GM19239 (cell line): ENCODE measurements around the gene CAMK1.
A peak's percentile ranks its signal among the peaks of the same experiment; 100 is the strongest.
"Not testable (repeated sequence)": the region's sequence is repeated elsewhere in the genome, so short reads cannot be mapped to it uniquely, and the experiment has no call there.

Experiments used
- DNase-seq: peaks from one replicate; pipeline ENCODE4 v3.0.0; 2011; ENCODE audit warnings: low spot score; ENCODE audit not compliant: insufficient read length
- FAIRE-seq: peaks from 2 replicates; lab custom pipeline; 2011; peaks lifted over from hg19 to GRCh38; lab: Jason Lieb, UNC

The CAMK1 gene

DNA sequence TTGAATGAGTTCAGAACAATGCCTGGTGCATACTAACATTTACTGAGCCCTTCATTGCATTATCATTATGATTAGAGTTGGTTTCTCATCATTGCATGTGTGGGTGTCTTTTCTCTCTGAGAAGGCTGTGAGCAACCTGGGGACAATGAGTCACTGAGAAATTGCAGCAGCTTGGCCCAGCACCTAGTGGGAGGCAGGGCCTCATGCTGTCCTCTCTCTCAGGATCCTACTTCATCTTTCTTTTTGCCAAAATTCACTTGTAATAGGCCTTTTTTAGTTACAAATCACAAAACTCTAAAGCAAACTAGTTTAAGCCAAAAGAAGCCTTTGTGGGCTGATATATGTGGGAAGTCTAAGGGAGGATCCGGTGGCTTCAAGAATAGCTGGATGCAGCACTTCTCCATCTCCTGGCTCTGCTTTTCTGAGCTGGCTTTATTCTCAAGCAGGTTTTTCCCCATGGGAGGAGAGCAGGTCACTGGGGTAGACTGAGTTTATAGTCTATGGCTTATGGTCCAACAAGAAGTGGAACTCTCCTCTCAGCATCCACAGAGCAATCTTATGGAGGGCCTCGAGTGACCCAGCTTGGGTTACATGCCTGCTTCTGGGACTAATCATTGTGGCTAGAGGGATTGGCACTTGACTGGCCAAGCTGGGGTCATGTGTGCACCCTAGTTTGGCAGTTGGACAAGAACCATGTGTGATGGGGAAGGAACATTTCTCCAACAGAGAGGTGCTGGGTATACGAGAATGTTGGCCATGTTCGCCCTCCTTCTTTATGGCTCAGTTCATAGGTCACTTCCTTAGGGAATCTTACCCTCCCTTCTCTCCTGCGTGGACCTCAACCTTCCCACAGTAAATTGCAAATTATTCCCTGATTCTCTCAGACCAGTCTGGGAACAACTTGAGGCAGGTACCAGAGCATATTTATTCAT, 8.7 kb upstream of the CAMK1 start:
- DNase-seq (no peak), FAIRE-seq (no peak)

DNA sequence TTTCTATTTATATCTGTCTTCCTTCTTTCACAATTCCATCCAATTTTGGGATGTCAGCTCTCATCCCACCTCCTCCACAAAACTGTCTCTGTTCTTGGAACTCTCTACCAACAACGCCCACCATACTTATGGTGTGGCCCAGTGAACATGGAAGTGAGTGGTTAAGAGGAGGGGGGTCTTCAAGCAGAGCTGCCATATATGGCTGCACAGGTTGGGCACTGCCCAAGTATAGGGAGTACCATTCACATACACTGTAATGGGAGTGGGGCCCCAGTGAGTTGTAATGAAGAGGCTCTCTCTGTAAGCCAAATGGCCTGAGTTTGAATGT, 7.9 kb upstream of the CAMK1 start:
- FAIRE-seq (no peak), DNase-seq (no peak)

DNA sequence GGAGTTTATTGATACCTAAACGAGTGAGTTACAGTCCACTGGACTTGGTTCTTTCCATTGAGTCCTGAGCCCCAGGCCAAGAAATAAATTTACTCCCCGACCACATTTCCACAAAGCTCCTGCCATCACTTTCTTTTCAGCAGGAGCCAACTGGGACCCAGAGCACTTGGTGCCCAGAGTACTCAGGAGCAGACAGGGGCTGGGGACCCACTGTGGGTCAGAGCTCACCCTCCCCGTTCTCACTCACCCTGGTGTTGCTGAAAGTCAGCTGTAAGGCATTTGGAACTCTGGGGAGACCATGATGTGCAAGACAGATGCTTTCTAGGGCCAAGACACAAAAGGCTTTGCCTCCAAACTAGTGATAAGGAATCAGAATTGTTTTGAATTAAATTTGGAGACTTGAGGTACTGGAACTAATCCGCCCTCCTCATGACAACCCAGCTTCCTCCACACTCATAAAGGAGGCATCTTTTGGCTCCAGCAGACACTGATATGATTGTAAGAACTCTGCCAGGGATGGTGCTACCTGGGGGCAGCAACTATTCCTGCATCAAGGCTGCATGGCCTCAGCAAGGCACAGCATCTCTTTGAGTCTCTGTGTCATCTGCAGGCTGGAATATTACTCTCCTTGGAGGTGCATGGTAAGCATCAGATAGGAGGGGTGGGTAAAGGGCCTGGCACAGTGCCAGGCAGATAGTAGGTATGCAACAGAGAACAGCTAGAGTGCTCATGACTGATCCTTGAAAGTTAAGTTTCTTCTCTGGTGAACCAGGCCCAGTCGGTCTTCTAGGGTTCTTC, 7.3 kb upstream of the CAMK1 start:
- FAIRE-seq, result no peak

DNA sequence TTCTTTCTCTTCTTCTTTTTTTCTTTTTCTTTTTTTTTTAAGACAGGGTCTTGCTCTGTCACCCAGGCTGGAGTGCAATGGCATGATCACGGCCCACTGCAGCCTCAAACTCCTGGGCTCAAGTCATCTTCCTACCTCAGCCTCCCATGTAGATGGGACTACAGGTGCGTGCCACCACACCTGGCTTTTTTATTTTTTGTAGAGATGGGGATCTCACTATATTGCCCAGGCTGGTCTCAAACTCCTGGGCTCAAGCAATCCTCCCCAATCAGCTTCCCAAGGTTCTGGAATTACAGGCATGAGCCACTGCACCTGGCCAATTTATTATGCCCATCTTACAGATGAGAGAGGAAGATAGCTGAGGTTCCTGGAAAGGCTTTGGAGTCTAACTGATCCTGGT, 1.3 kb upstream of the CAMK1 start:
- not testable (repeated sequence) for DNase-seq, FAIRE-seq

More for the DNA sequence above, 7.3 kb upstream of the CAMK1 start:
- no peak for DNase-seq

DNA sequence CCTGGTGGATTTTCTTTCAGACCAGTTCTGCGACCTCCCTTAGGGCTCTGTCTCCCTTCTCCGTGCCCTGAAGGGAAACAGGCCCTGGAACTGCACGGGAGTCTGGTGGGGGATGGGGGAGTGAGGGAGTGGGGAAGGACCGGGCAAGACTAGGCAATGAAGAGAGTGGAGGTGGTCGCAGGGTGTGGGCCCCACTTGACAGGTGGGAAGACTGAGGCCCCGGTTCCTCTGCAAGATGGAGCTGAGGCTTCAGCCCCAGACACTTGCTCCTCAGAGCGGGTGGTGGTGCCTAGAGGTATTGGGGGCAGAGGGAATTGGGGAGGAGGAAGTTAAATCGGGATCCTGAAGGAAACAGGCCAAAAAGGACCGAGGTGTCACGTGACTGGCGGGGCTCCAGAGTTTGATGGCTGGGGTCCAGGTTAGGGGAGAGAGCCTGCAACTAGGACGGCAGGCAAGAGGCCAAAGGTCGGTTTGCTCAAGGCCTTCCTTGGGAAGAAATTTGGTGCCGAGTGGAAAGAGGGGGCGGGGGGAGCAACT, 597 bp upstream of the CAMK1 start:
- FAIRE-seq (no peak), DNase-seq (no peak)

DNA sequence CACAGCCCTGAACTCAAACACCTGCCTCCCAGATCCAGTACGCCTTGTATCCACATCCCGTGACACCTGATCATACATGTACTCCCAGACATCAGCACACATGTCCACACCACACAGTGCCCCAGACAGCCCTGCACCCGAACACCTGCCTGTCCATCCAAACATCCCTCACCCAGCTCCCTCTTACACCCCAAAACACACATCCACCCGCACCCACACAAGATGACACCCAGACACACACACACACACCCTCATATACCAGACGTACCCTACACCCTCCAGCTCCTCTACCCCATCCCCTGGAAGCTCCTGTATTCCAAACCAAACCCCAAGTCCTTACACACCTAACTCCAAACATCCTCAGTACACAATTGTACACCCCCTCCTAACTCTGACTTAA, 735 bp downstream of the CAMK1 start:
- FAIRE-seq, result no peak
- DNase-seq, result no peak

DNA sequence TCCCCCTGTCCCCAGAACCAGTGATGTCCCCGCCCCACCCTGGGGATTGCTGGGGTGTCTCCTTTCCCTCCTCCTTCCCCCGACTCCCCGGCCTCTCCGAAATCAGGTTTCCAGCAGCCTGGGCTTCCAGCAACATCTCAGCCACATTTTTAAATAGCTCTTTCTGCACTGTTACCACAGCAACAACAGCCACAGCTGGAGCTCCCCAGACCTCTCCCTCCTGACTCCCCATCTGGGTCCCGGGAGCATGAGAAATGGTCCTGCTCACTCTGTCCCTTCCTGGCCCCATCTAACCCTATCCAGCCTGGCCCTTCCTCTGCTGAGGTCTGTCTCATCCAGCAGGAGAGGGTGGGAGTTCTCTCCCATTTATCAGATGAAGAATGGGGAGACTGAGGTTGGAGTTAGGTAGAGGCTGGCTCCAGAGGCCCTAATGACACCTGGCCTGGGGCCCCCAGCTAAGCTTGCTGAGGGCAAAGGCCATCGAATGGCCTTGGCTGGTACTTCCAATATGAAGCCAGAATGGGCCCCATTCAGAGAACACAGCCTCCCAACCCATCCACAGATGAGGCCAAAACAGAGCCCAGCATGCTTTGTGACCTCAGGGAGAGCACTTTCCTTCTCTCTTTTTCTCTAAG, 1.5 kb downstream of the CAMK1 start:
- FAIRE-seq, result no peak

DNA sequence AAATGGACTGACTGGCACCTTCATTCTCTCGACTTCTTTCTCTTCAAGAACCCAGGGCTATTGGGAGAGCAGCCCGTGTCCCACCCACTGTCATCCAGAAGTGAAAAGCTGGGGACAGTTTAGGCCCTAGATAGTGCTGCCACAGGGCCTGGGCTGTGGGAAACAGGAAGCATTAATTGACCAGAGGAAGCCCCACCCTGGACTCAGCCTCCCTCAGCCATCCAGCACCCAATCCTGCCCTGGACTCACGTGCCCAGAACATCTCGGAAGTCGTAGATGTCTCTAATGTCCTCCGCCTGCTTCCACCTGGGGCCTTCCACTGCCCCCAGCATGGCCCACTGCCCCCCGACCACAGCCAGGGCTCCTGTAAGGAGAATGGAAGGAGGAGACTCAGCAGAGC, 2.3 kb downstream of the CAMK1 start:
- DNase-seq (no peak), FAIRE-seq (no peak)

More for the DNA sequence above, 1.5 kb downstream of the CAMK1 start:
- no peak for DNase-seq

DNA sequence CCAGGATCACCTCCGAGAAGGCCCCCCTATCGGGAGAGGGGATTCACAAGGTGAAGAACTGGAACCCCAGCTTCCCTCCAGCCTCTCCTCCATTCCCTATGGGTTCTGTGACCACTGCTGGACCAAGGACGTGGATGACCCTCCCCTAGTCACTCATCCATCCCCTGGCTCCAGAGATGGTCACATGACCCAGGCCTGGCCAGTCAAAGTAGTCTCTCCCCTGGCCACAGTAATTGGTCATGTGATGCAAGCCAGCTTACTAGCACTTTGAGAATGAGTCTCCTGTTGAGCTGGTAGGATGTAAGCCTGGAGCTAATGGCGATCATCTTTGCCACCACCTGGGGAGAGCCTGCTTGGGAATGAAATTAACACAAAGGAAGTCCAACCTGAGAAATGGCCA, 3.9 kb downstream of the CAMK1 start:
- no peak for DNase-seq
- FAIRE-seq, result no peak

DNA sequence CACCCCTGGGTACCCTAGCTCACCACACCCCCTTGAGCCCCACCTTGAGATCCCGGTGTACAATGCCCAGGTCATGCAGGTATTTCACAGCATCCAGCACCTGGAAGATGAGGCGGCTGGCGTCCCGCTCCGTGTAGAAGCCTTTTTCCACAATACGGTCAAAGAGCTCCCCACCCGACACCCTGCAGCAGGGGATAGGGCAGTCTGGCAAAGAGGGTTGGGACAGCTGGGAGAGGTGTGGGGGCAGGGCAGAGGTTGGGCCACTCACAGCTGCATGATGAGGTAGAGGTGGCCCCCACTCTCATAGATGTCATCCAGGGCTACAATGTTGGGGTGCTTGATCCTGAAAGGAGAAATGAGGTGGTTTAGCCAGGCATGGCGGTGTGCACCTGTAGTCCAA, 6.9 kb downstream of the CAMK1 start:
- no peak for DNase-seq
- FAIRE-seq, result no peak

DNA sequence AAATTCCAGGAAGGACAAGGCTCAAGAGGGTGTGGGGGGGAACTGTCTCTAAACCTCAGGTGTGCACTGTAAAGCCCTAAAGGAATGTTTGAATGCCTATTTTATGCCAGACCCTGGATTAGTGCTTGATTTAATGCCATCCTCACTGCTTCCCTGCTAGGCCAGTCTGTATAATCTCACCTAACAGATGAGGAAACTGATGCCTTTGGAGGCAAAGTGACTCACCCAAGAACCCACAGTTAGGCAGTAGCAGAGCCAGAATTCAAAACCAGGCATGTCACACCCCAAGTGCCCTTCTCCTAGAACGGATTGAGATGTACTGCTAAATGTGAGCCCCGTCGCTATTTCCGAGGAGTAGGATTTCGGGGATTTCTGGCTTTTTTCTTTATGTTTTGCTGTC, 7.8 kb downstream of the CAMK1 start:
- no peak for DNase-seq
- FAIRE-seq, result no peak

DNA sequence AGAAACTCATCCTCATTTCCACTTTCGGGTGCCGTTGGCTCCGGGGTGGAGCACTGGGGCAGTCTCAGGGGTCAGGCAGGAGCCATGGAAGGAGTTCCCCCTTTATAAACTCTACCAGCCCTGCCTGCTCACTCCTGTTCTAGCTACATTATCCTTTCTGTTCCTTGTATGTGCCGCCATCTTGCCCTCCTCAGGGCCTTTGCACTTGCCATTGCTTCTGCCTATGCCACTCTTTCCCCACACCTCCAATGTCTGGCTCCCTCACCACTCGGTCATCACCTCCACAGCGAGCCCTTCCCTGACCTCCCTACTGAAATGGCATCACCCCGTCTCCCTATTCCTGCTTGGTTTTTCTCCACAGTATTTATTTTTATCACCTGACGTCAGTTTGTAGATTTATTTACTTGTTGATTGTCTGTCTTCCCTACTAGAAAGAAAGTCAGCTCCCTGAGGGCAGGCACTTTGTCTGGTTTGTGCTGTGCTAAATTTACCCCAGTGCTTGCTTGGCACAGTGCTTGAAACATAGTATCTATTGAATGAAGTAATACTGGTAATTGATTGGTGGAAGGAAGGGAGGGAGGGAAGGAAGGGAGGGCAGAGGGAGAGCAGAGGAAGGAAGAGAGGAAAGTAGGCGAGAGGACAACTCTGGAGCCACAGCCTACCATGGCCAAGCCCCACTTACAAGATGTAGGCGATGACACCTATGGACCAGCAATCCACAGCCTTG, 8.8 kb downstream of the CAMK1 start:
- DNase-seq (no peak), FAIRE-seq (no peak)

DNA sequence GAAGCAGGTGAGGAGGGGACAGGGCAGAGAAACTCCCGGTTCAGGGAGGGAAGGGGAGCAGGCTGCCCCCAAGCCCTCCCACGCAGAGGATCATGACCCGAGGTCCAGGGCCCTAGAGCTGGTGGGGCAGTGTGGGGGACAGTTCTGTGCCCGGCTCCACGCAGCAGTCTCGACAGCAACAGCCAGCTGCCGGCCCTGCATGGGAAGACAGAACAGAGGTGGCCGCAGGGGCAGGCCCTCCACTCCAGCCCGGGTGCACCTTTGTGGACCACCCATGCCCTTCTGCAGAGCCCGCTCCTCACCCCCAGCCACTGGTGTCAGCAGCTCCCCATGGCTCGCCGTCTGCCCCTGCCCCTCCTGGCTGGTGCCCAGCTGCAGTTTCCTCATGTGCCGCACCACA, 12.3 kb downstream of the CAMK1 start:
- DNase-seq (no peak), FAIRE-seq (no peak)

DNA sequence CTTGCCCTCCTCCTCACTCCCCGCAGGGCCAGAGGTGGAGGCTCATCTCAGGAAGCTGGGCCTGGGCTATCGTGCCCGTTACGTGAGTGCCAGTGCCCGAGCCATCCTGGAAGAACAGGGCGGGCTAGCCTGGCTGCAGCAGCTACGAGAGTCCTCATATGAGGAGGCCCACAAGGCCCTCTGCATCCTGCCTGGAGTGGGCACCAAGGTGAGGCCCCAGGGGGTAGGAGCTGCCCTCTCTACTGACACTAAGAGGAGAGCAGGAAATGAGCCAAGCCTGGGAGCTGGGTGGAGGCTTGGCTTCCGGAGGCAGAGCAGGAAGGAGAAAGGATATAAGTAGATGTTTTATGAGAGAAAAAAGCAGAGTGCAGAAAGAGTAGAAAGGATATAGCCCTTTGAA, 15.1 kb downstream of the CAMK1 start:
- DNase-seq (no peak), FAIRE-seq (no peak)

DNA sequence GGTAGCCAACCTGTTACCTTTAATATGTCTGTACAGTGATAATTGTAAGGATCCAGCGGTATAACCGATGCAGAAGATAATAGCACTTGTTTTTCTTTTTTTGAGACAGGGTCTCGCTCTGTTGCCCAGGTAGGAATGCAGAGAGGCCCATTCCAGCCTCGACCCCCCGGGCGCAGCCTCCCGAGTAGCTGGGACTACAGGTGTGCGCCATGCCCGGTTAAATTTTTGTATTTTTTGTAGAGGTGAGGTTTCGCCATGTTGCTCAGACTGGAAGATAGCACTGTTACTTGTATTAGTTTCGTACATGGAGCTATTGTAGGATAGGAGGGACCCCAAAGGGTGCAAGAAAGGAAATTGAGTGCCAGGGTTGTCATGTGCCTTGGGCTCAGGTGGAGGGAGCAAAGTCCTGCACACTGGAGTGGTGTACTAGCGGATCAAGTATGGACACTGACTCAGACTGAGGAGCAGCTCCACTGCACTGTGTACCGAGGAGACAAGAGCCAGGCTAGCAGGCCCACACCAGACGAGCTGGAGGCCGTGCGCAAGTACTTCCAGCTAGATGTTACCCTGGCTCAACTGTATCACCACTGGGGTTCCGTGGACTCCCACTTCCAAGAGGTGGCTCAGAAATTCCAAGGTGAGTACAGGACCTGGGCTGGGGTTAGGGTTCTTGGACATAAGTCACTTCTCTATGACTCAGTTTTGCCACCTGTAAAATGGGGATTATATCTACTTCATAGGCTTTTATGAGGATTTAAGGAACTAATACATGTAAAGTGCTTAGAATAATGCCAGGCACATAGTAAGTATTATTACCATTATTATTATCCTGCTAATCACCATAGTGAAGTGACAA, 19.0 kb downstream of the CAMK1 start:
- FAIRE-seq, result no peak
- DNase-seq, result no peak

DNA sequence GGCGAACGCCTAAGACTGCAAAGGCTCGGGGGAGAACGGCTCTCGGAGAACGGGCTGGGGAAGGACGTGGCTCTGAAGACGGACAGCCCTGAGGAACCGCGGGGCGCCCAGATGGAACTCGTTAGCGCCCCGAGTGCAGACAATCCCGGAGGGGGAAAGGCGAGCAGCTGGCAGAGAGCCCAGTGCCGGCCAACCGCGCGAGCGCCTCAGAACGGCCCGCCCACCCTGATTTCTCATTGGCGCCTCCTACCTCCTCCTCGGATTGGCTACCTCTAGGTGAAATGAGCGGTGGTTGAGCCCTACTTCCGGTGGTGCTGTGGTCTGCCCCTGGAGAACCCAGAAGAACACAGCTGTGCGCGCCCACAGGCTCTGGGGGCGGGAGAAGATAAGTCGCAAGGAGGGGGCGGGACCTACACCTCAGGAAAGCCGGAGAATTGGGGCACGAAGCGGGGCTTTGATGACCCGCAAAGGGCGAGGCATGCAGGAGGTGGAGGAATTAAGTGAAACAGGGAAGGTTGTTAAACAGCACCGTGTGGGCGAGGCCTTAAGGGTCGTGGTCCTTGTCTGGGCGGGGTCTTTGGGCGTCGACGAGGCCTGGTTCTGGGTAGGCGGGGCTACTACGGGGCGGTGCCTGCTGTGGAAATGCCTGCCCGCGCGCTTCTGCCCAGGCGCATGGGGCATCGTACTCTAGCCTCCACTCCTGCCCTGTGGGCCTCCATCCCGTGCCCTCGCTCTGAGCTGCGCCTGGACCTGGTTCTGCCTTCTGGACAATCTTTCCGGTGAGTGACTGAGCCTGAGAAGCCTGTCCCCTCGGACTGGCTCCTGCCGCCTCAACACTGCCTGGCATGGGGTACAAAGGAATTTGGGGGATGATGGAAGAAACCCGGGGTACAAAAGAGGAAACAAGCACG, 19.8 kb downstream of the CAMK1 start, which contains the start of gene OGG1:
TSS of gene OGG1 (plus strand) at position 308 of the 911 bp plus-strand sequence. CDS start at position 643, 335 bp downstream.
- DNase-seq (peak; percentile 98), FAIRE-seq (peak; percentile 85)

DNA sequence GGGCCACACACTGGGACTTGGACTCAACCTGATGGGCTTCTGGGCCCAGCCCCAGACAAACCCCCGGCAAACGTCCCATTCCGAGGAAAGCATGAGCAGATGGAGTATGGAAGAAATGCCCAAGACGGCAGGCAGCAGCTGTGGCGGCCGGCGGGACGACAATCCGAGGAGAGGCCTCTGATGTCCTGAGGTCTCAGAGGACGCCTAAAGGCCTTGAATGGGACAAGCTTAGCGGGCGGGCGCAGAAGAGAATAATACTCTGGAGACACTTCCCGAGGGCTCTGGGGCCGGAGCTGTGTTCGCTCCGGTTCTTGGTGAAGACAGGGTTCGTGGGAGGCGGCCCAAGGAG, 20.5 kb downstream of the CAMK1 start:
- DNase-seq (no peak), FAIRE-seq (no peak)

DNA sequence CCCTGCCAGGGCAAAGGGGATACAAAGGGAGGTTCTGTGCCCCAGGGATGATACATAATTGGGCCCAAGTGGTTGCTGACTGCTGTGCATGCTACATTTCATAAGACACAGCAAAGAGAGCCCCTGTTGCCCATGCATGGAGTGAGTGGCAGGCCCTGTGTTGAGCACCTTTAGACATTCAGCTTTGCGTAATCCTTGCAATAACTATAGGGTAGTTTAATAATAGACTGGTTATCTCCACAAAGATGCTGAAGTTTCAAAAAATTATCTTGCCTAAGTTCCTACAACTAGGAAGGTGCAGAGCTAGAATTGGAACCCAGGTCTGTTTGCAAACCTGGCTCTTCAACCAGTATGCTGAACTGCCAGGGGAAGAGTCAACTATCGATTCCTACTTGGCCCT, 21.7 kb downstream of the CAMK1 start:
- no peak for FAIRE-seq
- DNase-seq, result no peak
